GM23338 (cell line): Measurements from ENCODE around the gene NOP56.

ENCODE experiments used
- EZH2 ChIP-seq: fragments of 200-600 bp; sonication (generic); IDR thresholded peaks from one replicate; pipeline ENCODE4 v1.8.0; 2017; ENCODE audit warnings: antibody characterized with exemption, mild to moderate bottlenecking, low read depth; ENCODE audit not compliant: unreplicated experiment
- EZH2phosphoT487 ChIP-seq: fragments of 200-600 bp; sonication (generic); IDR thresholded peaks from one replicate; pipeline ENCODE4 v1.8.1; 2018; ENCODE audit warnings: antibody characterized with exemption; ENCODE audit not compliant: unreplicated experiment
- TF ChIP-seq, protein P1 (sequence below), 2 experiments: fragments of 200-600 bp in 1 of 2; sonication (generic) in 1 of 2; conservative IDR thresholded peaks; 2 replicates each; pipeline versions ENCODE4 v1.5.1 to v1.6.1; 2016 to 2017; ENCODE audit warnings: antibody characterized with exemption in 2 of 2, low read depth in 2 of 2, mild to moderate bottlenecking in 2 of 2, moderate library complexity in 1 of 2

DNA sequence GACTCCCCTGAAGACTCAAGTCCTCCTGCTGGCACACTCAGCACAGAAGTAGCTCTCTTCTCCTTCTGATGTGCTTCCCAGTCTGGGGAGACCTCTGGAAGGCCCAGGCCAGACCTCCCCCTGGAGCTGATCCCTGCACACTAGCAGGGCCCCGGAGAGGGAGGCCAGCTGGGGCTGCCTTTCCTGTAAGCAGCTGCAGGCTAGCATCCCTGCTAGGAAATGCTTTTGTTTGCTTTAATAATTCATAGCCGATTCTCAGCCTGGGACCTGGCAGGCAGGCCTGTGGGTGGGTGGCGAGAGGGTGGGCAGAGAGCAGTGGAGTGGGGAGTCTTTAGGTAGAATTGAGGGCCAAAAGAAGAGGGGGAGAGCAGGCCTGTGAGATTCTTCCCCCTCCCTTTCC lies 45.3 kb downstream of the NOP56 start:
- TF ChIP-seq, protein P1, sequence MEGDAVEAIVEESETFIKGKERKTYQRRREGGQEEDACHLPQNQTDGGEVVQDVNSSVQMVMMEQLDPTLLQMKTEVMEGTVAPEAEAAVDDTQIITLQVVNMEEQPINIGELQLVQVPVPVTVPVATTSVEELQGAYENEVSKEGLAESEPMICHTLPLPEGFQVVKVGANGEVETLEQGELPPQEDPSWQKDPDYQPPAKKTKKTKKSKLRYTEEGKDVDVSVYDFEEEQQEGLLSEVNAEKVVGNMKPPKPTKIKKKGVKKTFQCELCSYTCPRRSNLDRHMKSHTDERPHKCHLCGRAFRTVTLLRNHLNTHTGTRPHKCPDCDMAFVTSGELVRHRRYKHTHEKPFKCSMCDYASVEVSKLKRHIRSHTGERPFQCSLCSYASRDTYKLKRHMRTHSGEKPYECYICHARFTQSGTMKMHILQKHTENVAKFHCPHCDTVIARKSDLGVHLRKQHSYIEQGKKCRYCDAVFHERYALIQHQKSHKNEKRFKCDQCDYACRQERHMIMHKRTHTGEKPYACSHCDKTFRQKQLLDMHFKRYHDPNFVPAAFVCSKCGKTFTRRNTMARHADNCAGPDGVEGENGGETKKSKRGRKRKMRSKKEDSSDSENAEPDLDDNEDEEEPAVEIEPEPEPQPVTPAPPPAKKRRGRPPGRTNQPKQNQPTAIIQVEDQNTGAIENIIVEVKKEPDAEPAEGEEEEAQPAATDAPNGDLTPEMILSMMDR (conservative IDR thresholded peaks at IDR 0.05; ENCODE audit: low read depth in 2 of 2): no peak
- TF ChIP-seq EZH2 (no peak), EZH2phosphoT487 (no peak)
